ENCODE results near the gene ARSG. TPM values are rescaled to one million over a fixed set of nuclear protein-coding genes. Genes with fewer than 3 reads are reported as not detected.
"Not testable (repeated sequence)": the region's sequence is repeated elsewhere in the genome, so short reads cannot be mapped to it uniquely, and the experiment has no call there.

The ARSG gene
- total and polyA plus RNA-seq, 7 donors: 1.7 to 6.1 (median 2.5) TPM

DNA sequence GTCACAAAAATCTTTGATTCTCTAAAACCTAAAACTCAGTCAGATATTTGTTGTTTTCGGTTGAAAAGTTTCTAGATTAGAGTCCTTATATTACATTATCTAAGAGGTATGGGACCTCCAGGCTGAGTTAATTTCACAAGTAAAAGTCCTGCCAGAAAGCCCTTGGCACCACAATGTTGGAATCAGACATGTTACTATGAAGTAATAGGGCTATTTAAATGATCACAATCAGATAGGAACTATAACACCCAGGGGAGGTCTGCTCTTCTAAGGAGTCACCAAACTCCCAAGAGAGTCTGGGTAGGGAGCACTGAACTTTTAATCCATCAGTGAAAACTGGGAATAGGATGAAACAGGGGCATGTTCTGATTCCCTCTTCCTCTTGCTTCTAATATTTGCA lies 111.8 kb downstream of the ARSG start:
- DNase-seq (no peak), ATAC-seq (peak in 3 of 4 donors; percentile 40 to 57 (median 52))
- TF ChIP-seq, protein P1, sequence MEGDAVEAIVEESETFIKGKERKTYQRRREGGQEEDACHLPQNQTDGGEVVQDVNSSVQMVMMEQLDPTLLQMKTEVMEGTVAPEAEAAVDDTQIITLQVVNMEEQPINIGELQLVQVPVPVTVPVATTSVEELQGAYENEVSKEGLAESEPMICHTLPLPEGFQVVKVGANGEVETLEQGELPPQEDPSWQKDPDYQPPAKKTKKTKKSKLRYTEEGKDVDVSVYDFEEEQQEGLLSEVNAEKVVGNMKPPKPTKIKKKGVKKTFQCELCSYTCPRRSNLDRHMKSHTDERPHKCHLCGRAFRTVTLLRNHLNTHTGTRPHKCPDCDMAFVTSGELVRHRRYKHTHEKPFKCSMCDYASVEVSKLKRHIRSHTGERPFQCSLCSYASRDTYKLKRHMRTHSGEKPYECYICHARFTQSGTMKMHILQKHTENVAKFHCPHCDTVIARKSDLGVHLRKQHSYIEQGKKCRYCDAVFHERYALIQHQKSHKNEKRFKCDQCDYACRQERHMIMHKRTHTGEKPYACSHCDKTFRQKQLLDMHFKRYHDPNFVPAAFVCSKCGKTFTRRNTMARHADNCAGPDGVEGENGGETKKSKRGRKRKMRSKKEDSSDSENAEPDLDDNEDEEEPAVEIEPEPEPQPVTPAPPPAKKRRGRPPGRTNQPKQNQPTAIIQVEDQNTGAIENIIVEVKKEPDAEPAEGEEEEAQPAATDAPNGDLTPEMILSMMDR (IDR thresholded peaks at IDR 0.05): no peak
- no peak overlapping the region for H3K4me3 ChIP-seq
- peaks cover 15% of the 10 kb centered on the region for H3K9me3 ChIP-seq
- peaks cover 17% of the 10 kb centered on the region for H3K4me1 ChIP-seq
- H3K27ac ChIP-seq: no peak overlapping the region
- H3K36me3 ChIP-seq (ENCODE audit: insufficient read depth in 1 of 2, low read depth in 1 of 2): no peaks in the 10 kb centered on the region
- intact Hi-C loops (cut with DNase I): no loop called here
- WGBS, 3 donors: 52 to 80% (median 70%) methylated on average over 1 of the region's 1 CpG
- no peaks in the 10 kb centered on the region for H3K27me3 ChIP-seq (ENCODE audit: insufficient read depth in 3 of 3, low read length in 2 of 3)

DNA sequence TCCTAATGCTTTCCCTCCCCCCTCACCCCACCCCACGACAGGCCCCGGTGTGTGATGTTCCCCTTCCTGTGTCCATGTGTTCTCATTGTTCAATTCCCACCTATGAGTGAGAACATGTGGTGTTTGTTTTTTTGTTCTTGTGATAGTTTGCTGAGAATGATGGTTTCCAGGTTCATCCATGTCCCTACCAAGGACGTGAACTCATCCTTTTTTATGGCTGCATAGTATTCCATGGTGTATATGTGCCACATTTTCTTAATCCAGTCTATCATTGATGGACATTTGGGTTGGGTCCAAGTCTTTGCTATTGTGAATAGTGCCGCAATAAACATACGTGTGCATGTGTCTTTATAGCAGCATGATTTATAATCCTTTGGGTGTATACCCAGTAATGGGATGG lies 112.5 kb downstream of the ARSG start:
- H3K27ac ChIP-seq; H3K27me3 ChIP-seq (ENCODE audit: insufficient read depth in 3 of 3, low read length in 2 of 3); H3K4me3 ChIP-seq; H3K36me3 ChIP-seq (ENCODE audit: insufficient read depth in 1 of 2, low read depth in 1 of 2); DNase-seq; intact Hi-C loops (cut with DNase I); ATAC-seq: not testable (repeated sequence)
- H3K9me3 ChIP-seq: peaks cover 15% of the 10 kb centered on the region
- WGBS, 3 donors: 79 to 93% (median 93%) methylated on average over 3 to 4 of the region's 5 CpGs
- peaks cover 17% of the 10 kb centered on the region for H3K4me1 ChIP-seq

DNA sequence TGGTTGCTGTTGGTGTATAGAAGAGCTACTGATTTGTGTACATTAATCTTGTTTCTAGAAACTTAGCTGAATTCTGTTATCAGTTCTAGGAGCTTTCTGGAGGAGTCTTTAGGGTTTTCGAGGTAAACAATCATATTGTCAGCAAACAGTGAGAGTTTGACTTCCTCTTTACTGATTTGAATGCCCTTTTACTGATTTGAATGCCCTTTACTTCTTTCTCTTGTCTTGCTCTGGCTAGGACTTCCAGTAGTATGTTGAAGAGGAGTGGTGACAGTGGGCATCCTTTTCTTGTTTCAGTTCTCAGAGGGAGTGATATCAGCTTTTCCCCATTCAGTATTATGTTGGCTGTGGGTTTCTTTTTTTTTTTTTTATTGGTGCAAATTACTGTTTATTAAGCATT lies 116.4 kb downstream of the ARSG start:
- not testable (repeated sequence) for H3K4me3 ChIP-seq

DNA sequence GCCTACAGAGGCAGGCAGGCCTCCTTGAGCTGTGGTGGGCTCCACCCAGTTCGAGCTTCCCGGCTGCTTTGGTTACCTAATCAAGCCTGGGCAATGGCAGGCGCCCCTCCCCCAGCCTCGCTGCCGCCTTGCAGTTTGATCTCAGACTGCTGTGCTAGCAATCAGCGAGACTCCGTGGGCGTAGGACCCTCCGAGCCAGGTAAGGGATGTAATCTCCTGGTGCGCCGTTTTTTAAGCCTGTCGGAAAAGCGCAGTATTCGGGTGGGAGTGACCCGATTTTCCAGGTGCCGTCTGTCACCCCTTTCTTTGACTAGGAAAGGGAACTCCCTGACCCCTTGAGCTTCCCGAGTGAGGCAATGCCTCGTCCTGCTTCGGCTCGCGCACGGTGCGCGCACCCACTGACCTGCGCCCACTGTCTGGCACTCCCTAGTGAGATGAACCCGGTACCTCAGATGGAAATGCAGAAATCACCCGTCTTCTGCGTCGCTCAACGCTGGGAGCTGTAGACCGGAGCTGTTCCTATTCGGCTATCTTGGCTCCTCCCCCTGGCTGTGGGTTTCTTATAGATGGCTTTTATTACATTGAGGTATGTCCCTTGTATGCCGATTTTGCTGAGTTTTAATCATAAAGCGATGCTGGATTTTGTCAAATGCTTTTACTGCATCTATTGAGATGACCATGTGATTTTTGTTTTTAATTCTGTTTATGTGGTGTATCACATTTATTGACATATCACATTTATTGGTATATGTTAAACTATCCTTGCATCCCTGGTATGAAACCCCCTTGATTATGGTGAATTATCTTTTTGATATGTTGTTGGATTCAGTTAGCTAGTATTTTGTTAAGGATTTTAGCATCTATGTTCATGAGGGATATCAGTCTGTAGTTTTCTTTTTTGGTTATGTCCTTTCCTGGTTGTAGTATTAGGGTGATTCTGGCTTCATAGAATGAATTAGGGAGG lies 122.6 kb downstream of the ARSG start:
- WGBS, 3 donors: 4 to 23% (median 11%) methylated on average over 20 to 34 of the region's 34 CpGs
- ATAC-seq; H3K27ac ChIP-seq; DNase-seq; H3K36me3 ChIP-seq (ENCODE audit: insufficient read depth in 1 of 2, low read depth in 1 of 2); H3K27me3 ChIP-seq (ENCODE audit: insufficient read depth in 3 of 3, low read length in 2 of 3); intact Hi-C loops (cut with DNase I); H3K4me1 ChIP-seq: not testable (repeated sequence)
- Histone ChIP-seq H3K4me3 (peak overlapping the region; percentile 51), H3K9me3 (peaks cover 24% of the 10 kb centered on the region)

More for the DNA sequence above, 116.4 kb downstream of the ARSG start:
- intact Hi-C loops (cut with DNase I); H3K27ac ChIP-seq; H3K4me1 ChIP-seq; H3K36me3 ChIP-seq (ENCODE audit: insufficient read depth in 1 of 2, low read depth in 1 of 2); ATAC-seq; H3K27me3 ChIP-seq (ENCODE audit: insufficient read depth in 3 of 3, low read length in 2 of 3); DNase-seq: not testable (repeated sequence)
- 79 to 96% (median 88%) methylated on average over 1 of the region's 1 CpG for WGBS, 3 donors
- peaks cover 15% of the 10 kb centered on the region for H3K9me3 ChIP-seq

DNA sequence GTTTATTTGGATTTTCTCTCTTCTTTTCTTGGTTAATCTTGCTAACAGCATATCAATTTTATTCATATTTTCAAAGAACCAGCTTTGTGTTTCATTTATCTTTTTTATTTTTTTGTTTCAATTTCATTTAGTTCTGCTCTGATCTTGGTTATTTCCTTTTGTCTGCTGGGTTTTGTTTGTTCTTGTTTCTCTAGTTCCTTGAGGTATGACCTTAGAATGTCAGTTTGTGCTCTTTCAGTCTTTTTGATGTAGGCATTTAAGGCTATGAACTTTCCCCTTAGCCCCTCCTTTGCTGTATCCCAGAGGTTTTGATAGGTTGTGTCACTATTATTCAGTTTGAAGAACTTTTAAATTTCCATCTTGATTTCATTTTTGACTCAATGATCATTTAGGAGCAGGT lies 123.6 kb downstream of the ARSG start:
- H3K4me1 ChIP-seq; H3K4me3 ChIP-seq; ATAC-seq; H3K27ac ChIP-seq; intact Hi-C loops (cut with DNase I); H3K27me3 ChIP-seq (ENCODE audit: insufficient read depth in 3 of 3, low read length in 2 of 3); DNase-seq: not testable (repeated sequence)
- Histone ChIP-seq H3K36me3 (ENCODE audit: insufficient read depth in 1 of 2, low read depth in 1 of 2) (peaks cover 0 to 15% of the 10 kb centered on the region in 2 donors), H3K9me3 (peaks cover 24% of the 10 kb centered on the region)

DNA sequence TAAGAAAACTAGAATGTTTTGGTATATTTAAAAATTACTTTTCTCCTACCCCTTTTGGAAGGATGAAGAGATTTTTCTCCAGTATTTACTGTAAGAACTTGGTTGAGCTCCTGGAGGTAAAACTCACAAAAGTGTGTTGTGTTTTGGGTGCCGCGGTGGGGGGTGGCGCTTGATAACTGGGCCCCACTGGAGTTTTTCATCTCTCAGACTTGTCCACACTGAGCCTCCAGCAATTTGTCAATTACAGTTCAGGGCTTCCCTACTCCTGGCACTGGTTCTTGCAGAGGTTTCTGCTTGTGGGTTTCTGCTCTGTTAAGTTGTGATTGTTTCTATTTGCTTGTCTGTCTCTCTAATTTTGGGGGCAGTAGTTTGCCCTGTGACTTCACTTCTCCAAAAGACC lies 126.0 kb downstream of the ARSG start:
- no peak overlapping the region for H3K4me3 ChIP-seq
- H3K36me3 ChIP-seq (ENCODE audit: insufficient read depth in 1 of 2, low read depth in 1 of 2): peaks cover 7 to 40% of the 10 kb centered on the region in 2 donors
- no peak for DNase-seq
- no peak for ATAC-seq
- H3K27ac ChIP-seq: no peak overlapping the region
- no peaks in the 10 kb centered on the region for H3K4me1 ChIP-seq
- TF ChIP-seq, protein P1 (IDR thresholded peaks at IDR 0.05): no peak
- no peaks in the 10 kb centered on the region for H3K27me3 ChIP-seq (ENCODE audit: insufficient read depth in 3 of 3, low read length in 2 of 3)
- WGBS, 3 donors: 95 to 100% (median 96%) methylated on average over 3 of the region's 3 CpGs
- intact Hi-C loops (cut with DNase I): no loop called here
- peaks cover 24% of the 10 kb centered on the region for H3K9me3 ChIP-seq
